Measurements from ENCODE around the gene BATF3.
"Not testable (repeated sequence)": the region's sequence is repeated elsewhere in the genome, so short reads cannot be mapped to it uniquely, and the experiment has no call there.

BATF3 gene, protein sequence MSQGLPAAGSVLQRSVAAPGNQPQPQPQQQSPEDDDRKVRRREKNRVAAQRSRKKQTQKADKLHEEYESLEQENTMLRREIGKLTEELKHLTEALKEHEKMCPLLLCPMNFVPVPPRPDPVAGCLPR

DNA sequence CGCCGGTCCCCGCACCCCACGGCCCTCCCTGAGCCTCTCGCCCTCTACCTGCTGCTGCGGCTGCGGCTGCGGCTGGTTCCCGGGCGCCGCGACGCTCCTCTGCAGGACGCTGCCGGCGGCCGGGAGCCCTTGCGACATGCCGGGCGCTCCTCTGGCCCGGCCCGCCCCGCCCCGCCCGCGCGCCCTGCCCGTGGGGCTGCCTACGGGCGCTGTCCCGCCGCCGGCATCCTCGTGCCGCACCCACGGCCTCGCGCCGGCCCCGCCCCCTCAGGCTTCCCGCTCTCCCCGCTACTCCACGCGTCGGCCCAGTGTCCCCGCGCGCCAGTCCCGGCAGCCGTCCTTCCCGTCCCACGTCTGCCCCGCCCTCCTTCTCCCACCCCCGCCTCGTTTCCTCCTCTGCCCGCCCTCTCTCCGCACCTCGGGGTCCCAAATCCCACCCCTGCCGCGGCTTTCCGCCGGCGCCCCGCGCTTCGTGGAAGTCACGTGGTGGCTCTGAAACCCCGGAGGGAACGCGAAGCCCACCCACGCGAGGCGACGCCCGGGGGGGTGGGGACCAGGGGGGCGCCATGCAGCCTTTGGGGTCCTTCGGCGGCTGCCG, at the start of gene BATF3:
TSS of gene BATF3 (minus strand) at position 216 of the 598 bp plus-strand sequence. CDS start at position 138, 78 bp downstream.
- DNase-seq: no peak

DNA sequence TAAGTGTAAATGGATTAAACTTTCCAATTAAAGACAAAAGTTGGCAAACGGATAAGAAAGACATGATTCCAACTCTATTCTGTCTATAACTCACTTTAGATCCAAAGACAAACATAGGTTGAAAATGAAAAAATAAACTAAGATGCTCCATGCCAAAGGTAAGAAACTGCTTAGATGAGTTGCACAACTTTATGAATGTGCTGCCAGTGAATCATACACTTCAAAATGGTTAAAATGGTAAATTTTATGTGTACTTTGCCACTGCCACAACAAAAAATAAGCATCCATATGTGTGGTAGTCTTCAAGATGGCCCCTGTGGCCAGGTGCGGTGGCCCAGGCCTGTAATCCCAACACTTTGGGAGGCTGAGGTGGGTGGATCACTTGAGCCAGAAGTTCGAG, 46.9 kb upstream of the BATF3 start:
- DNase-seq: no peak

DNA sequence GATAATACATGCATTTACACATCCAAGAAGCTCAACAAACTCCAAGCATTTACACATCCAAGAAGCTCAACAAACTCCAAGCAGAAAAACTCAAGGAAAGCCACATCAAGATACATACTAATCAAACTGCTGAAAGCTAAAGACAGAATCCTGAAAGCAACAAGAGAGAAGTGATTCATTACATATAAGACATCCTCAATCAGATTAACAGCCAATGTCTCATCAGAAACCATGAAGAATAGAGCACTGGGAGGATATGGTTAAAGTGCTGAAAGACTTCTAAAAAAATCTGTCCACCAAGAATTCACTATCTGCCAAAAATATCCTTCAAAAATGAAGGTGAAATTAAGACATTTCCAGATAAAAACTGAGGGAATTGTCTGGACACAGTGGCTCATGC, 45.7 kb upstream of the BATF3 start:
- no peak for DNase-seq

DNA sequence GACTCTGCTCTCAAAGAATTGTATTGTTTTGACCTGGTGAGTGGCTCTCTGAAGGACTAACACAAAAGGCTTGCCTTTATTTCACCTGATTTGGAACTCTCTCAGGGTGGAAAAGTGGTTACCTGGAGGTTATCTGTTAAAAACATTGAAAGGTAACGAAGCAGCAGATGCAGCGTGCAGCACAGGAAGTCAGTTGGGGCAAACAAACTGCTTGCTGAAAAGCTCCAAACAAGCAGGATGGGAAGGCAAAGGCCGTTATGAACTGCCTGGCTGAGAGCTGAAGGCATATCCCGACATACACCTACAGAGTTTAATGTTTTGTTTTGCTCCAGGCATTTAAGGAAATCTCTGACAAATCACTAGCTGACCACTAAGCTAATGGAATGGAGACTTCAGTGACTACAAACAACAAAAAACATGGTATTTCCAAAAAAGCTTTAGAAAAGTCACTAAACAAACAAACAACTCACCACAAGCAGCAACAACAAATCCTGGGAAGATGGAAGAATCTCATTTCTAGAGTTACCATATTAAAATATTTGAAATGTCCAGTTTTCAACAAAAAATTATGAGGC, 44.3 kb upstream of the BATF3 start:
- DNase-seq: no peak

DNA sequence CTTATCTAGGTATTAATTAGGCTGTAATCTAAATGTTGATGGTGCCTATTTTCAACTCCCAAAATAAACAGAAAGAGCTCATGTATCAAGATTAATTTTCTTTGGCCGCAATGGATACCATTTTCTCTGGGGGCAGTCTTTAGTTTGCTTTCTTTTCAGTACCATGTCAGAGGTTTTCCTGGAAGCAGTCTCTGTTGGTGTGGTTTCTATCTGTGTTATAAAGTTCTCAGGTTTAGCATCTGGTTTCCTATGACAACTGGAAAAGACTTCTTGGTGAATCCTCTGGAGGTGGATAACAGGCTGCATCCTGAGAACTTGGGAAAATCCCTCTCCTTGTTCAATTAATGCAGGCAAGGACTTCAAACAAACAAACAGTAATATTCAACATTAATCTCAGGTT, 38.7 kb upstream of the BATF3 start:
- no peak for DNase-seq

DNA sequence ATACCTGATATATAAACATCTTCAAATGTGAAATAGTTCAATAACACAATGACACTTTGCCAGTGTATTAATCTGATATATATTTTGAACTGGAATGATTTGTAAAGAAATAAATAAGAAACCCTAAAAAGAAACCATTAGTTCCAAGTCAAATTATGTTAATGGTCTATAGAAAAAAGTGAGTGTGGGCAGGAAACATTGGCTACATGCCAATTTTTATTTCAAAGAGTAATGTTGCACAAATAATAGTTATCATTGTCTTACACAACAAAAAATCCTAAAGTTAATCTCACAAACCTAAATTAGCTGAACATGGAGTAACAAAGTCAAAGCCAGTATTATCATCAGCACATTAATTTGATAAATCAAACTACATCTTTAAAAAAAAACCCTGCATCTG, 37.9 kb upstream of the BATF3 start:
- DNase-seq: no peak

DNA sequence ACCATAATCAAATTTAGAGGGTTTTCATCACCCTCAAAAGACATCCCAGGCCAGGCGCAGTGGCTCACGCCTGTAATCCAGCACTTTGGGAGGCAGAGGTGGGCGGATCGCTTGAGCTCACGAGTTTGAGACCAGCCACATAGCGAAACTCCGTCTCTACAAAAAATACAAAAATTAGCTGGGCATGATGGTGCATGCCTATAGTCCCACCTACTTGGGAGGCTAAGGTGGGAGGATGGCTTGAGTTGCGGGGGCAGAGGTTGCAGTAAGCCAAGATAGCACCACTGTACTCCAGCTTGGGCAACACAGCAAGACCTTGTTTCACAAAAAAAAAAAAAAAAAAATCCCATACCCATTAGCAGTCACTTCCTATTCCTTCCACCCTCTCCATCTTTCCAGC, 33.5 kb upstream of the BATF3 start:
- no peak for DNase-seq

DNA sequence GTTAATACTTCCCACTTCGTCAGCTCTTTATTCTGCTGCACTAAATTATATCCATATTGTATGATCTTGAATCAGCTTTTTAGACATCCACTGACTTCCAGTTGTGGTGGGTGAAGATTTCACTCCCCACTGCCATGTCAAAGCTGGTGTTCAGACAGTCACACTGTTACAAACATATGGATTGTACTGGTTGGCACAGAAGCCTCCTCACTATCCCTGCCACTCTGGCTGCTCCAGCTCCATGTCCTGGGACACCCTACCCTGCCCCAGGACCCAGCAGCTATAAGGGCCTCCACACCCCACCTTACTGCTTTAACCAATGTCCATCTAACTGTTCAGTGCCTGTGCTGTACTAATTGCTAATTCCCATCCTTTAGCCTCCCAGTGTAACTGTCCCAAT, 32.0 kb upstream of the BATF3 start:
- DNase-seq: no peak

DNA sequence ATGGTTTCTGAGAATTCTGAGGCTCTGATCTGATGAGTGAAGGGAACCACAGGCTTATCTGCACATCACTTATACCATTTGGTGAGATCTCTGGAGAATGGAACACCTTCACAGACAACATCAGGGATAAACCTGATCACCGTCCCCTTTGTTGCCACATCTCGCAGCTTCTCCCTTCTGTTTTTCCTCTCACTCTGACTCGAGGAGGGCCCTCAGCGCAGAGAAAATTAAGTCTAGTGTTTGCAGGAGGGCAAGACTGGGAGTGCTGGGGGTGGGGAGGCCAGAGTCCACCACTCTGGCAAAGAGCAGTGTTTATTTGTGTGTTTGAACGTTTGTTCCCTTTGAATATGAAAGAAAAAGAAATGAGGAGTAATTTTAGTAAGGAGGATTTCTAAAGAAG, 29.0 kb upstream of the BATF3 start:
- no peak for DNase-seq

DNA sequence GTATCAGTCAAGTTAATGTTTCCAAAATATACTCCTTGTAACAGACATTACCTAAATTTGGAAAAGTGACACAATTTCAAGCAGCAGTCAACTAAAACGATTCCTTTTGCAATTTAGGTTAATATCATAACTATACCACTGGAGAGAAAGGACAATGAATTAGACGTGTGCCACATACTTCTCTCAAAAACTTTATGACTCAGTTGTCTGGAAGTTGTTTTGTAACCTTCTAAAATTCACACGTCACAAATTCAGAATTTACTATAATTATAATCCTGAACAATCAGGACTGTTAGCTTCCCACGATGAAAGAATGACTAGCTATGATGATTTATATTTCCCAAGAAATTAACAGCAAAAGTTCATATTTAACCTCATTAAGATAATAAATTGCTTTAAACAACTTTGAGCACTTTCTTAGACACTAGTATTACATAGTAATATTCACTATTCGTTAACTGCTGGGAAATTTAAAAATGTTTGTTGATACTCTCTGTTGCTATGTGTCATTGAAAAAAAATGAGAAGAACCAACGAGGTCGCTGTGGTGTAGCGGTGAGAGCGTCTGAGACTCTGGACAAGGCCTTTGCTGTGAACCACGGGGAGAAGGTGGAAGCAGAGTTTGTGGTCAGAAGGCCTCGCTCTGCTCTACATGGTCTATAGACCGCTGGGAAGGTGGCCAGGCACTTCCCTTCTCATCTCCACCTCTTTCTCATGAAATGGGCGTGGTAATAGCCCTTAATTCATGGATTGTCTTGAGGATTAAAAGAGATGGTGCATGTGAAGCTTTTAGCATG, 27.9 kb upstream of the BATF3 start:
- DNase-seq: no peak

DNA sequence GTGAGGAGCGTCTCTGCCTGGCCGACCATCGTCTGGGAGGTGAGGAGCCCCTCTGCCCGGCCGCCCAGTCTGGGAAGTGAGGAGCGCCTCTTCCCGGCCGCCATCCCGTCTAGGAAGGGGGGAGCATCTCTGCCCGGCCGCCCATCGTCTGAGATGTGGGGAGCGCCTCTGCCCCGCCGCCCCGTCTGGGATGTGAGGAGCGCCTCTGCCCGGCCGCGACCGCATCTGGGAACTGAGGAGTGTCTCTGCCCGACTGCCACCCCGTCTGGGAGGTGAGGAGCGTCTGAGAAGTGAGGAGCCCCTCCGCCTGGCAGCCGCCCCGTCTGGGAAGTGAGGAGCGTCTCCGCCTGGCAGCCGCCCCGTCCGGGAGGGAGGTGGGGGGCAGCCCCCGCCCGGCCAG, 25.0 kb upstream of the BATF3 start:
- DNase-seq: not testable (repeated sequence)

DNA sequence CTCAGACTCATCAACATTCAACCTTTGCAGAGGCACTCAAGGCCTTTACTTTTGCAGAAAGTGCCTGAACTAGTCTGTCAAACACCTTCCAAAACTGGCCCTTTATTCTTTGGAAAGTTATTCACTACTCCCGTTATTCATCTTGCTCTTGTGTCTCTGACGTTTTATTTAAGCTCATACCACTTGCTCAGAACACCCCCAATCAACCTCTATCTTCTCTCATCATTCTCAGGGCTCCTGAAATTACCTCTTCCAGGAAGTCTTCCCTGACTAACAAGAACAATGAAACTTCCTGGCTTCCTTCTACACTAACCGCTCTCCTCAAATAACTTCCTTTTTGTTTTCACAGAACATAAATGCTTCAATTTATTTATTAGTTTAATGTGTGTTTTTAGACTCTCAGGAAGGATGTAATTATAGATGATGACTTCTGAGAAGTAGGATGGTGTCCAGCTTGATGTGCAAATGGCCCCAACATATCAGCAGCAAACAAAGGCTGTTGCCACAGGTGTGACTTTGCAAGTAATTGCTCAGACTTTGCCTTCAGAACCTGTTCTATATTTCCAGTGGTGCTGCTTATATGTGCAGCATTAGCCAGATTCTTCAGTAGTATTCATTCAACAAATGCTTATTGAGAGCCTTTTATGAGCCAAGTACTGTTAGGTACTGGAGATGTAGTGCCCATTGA, 22.8 kb upstream of the BATF3 start:
- no peak for DNase-seq

DNA sequence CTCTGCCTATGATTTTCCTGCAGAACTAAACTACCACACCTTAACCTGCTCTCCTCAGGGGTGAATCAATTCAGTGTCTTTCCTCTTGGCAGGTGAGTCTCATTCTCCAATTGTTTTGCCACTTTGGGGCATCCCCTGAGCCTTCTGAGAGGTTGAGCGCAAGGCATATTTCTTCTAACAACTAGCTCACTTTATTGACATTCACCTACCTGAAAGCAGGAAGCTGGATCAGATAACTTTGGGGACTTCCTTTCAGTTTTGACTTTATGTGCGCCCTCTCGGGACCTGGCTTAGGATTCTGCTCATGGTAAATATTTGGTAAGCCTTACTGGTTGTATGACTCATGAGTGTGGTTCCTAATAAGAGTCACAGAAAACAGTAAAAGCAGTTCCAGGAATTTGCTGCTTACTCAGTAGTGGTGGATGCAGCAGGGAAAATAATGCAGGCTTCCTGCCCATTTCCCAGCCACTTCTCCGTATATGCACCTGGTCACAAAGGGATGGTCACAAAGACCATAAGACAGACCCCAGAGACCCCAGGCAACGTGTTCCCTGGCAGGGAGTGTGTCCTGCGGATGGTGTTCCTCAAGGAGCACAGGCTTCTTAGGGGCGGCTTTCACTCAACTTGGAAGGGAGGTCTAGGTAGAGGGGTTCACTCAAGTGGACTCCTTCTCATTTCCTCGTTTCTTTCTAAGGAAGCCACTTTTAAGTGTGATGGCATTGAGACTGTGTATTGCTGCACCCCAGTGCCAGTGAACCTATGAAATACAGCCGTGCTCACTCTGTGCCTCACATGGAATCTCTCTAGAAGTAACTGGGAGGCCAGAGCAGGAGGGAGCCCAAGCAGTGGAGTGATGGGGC, 22.0 kb upstream of the BATF3 start:
- DNase-seq: no peak

DNA sequence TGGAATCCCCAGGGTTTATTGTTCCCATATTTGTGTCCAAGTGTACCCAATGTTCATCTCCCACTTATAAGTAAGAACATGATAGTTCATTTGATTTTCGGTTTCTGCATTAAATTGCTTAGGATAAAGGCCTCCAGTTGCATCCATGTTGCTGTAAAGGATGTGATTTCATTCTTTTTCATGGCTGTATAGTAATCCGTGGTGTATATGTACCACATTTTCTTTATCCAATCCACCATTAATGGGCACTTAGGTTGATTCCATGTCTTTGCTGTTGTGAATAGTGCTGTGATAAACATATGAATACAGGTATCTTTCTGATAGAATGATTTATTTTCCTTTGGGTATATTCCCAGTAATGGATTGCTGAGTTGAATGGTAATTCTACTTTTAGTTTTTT, 20.0 kb upstream of the BATF3 start:
- no peak for DNase-seq

DNA sequence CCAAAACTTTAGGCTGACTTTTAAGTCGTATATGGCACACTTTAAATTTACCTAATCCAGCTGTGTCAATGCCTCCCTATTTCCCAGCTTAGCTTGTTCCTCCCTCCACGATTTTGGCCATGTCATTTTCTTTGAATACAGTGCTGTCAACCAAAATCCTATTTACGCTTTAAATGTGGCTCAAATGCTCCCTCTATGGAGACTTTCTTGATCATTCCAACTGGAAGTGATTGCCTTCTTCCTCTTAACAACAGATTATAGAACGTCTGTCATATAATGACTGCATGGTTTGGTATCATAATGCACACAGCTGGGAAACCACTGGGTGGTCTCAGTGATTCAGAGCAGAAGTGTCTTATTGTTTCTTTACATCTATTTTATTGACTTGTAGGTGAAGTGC, 18.9 kb upstream of the BATF3 start:
- no peak for DNase-seq

DNA sequence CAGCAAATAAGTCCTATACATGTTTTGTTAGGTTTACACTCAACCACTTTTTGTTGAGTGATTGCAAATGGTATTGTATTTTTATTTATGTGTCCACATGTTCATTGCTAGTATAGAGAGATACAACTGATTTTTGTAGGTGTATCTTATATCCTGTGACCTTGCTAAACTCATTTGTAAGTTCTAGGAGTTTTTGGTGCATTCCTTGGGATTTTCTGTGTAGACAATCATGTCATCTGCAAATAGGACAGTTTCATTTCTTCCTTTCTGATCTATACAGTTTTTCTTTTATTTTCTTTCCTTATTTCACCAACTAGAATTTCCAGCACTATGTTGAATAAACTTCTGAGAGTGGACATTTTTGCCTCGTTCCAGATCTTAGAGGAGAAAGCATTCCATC, 16.5 kb upstream of the BATF3 start:
- DNase-seq: no peak

DNA sequence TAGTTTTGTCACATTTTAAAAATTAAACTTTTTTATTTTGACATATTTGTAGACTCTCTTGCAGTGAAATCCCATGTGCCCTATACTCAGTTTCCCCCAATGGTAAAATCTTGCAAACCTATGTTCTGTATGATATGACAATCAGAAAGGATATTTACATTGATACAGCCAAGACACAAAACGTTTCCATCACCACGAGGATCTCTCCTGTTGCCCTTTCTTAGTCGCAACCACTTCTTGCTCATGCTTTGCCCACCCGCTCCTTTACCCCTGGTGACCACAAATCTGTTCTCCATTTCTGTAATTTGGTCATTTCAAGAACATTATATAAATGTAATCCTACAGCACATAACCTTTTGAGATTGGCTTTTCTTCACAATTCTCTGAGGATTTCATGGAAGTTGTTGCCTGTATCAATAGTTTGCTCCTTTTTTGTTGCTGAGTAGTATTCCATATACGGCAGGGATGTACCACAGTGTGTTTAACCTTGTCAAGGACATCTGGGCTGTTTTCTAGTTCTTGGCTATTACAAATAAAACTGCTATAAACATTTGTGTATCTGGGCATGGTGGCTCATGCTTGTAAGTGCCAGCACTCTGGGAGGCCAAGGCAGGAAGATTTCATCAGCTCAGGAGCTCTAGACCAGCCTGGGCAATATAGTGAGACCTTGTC, 14.0 kb upstream of the BATF3 start:
- no peak for DNase-seq

DNA sequence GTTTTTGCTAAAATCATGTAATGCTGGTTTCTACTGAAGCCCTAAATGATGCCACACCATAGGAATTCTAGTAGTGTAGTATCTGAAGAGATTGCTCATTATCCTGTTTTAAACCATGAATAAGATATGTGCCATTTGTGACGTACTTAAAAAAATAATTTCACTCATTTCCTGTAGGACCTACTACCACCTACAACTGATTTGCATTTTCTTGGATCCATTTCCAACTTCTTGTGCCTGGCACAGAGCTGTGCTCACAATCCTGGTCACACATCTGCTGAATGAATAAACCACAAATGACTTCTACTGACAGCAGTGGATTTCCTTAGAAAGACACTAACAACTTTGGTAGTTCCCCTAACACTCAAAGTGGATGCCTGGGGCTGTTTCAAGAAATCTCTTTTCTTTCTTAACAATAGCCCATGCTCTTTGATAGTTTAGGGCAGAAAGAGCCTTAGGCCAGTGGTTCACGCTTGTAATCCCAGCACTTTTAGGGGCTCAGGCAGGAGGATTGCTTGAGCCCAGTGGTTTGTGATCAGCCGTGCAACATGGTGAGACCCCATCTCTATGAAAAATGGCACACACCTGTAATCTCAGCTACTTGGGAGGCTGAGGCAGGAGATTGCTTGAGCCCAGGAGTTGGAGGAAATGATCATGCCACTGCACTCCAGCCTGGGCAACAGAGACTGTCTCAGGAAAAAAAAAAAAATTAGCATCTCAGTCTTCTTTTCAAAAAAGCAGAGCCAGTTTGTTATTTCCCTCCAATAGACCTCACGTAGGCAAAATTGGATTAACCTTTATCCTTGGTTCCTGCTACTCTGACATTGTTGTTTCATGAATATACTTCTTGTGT, 13.0 kb upstream of the BATF3 start:
- DNase-seq: no peak

DNA sequence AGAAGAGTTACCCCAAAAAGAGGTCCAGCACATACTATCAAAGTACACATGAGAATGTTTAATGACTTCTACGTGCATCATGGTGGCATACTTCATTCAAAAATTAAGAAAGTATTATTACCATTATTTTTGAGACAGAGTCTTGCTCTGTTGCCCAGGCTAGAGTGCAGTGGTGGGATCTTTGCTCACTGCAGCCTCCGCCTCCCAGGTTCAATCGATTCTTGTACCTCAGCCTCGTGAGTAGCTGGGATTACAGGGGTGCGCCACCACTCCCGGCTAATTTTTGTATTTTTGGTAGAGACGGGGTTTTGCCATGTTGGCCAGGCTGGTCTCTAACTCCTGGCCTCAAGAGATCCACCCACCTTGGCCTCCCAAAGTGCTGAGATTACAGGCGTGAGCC, 12.3 kb upstream of the BATF3 start:
- DNase-seq: not testable (repeated sequence)

DNA sequence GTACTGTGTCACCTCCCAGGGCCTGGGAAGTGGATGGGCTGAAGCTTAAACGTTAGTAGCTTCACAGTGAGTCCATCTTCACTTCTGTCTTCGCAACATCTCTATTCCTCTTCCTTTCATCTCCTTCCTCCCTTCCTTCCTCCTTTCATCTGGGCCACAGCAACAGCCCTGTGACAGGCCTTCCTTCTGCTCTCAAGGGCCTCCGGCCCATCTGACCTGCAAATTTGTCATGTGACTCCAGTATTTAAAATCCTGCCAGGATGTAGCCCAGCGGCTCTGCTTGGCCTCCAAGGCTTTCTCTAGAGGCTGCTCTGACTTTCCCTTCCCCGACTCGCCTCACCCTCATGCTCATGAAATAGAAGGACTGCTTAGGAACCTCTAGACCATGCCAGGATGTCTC, 10.9 kb upstream of the BATF3 start:
- DNase-seq: no peak

DNA sequence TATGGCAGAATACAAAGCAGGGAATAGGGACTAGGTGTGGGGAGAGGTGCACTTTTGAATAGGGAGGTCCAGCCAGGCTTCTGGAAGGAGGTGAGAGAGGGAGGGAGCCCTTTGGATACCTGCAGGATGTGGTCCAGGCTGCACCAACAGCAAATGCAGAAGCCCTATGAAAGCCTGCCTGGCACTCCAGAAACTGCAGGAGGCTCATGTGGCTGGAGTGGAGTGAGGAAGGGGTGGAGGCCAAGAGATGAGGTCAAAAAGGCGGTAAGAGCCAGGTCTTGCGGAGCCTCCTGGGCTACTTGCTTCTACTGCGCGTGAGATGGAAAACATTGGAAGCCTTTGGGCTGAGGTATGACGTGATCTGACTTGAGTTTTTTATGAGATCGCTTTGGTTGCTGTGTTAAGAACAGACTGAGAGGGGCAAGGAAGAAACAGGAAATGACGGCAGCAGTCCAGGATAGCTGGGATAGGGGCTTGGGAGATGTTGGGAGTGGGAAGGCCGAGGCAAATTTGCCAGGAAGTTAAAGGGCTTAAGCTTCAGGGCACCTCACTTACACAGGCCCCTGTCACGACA, 4.4 kb upstream of the BATF3 start:
- DNase-seq: no peak

Measured in NCI-H1092 treated with DMSO at 0.1 percent for 48 hours (cell line).